ENCODE data around the gene B4GALT1.

GRCh38 chr9:33193818-33194217, 26.7 kb upstream of the B4GALT1 start:
- TF ChIP-seq CTCF (IDR thresholded peaks at IDR 0.05) (no peak), POLR2A (IDR thresholded peaks at IDR 0.05) (no peak), POLR2AphosphoS5 (IDR thresholded peaks at IDR 0.05) (no peak)
